ENCODE data around the gene GARNL3.

GARNL3 gene

GRCh38 chr9:127280880-127281660 lies 16.5 kb downstream of the GARNL3 start:
- no peak for DNase-seq

GRCh38 chr9:127281891-127282290 lies 17.3 kb downstream of the GARNL3 start:
- DNase-seq: no peak

GRCh38 chr9:127282611-127283010 lies 18.0 kb downstream of the GARNL3 start:
- no peak for DNase-seq

- DNase-seq: no peak
These were observed 18.6 kb downstream of the GARNL3 start for GRCh38 chr9:127283135-127283534.

- no peak for DNase-seq
These were observed 19.4 kb downstream of the GARNL3 start for GRCh38 chr9:127283917-127284497.

- no peak for DNase-seq
These were observed 21.4 kb downstream of the GARNL3 start for GRCh38 chr9:127285965-127286364.

GRCh38 chr9:127290561-127291065 lies 26.0 kb downstream of the GARNL3 start:
- peak; percentile 95 for DNase-seq

GRCh38 chr9:127291246-127291778 lies 26.7 kb downstream of the GARNL3 start:
- DNase-seq: no peak

- DNase-seq: no peak
These were observed 27.8 kb downstream of the GARNL3 start for GRCh38 chr9:127292415-127292814.

GRCh38 chr9:127293328-127293727 lies 28.8 kb downstream of the GARNL3 start:
- no peak for DNase-seq

- no peak for DNase-seq
These were observed 29.2 kb downstream of the GARNL3 start for GRCh38 chr9:127293767-127294166.

GRCh38 chr9:127295005-127295404 lies 30.4 kb downstream of the GARNL3 start:
- no peak for DNase-seq

- DNase-seq: peak; percentile 98
These were observed 36.4 kb downstream of the GARNL3 start for GRCh38 chr9:127300886-127301447.

- DNase-seq: no peak
These were observed 39.3 kb downstream of the GARNL3 start for GRCh38 chr9:127303830-127304229.

- no peak for DNase-seq
These were observed 40.7 kb downstream of the GARNL3 start for GRCh38 chr9:127305206-127305837.

GRCh38 chr9:127305838-127306226 lies 41.3 kb downstream of the GARNL3 start:
- peak; percentile 31 for DNase-seq

GRCh38 chr9:127307802-127308201 lies 43.2 kb downstream of the GARNL3 start:
- no peak for DNase-seq

GRCh38 chr9:127308652-127309434 lies 44.3 kb downstream of the GARNL3 start:
- DNase-seq: no peak

- no peak for DNase-seq
These were observed 45.1 kb downstream of the GARNL3 start for GRCh38 chr9:127309715-127310114.

GRCh38 chr9:127311239-127311741 lies 46.7 kb downstream of the GARNL3 start:
- peak; percentile 58 for DNase-seq

GRCh38 chr9:127313042-127313560 lies 48.5 kb downstream of the GARNL3 start:
- no peak for DNase-seq

- DNase-seq: no peak
These were observed 50.3 kb downstream of the GARNL3 start for GRCh38 chr9:127314911-127315310.
